Prostate gland (tissue), 2 donors: Measurements from ENCODE around the gene LPA. TPM values are rescaled to one million over a fixed set of nuclear protein-coding genes. Genes with fewer than 3 reads are reported as not detected.
A peak's percentile ranks its signal among the peaks of the same experiment; 100 is the strongest.

Source experiments
- DNase-seq: peaks from one replicate; pipeline ENCODE4 v3.0.0-alpha.2; 2019; ENCODE audit warnings: low spot score
- H3K27ac ChIP-seq, 2 donors: fragments of 200-600 bp; sonication (generic); 2 replicates each; pipeline ENCODE4 v1.5.1; 2017 to 2019
- H3K27me3 ChIP-seq: fragments of 200-600 bp; sonication (generic); replicated peaks from 2 replicates; pipeline ENCODE4 v1.5.1; 2019; ENCODE audit not compliant: insufficient read depth
- H3K36me3 ChIP-seq, 2 donors: fragments of 200-600 bp; sonication (generic); 1 replicate in 1 of 2; 2 replicates in 1 of 2; pipeline versions ENCODE4 v1.5.1 to v1.8.1; 2017 to 2019
- H3K4me1 ChIP-seq: fragments of 200-600 bp; sonication (generic); replicated peaks from 2 replicates; pipeline ENCODE4 v1.5.1; 2019
- H3K4me3 ChIP-seq, 2 donors: fragments of 200-600 bp; sonication (generic); 2 replicates each; pipeline ENCODE4 v1.5.1; 2017 to 2019
- H3K9me3 ChIP-seq: fragments of 200-600 bp; sonication (generic); 2 replicates; pipeline ENCODE4 v1.5.1; 2017
- CTCF ChIP-seq, 4 experiments: fragments of 200-600 bp in 2 of 4; fragments of 450-650 bp in 2 of 4; sonication (generic) in 2 of 4; IDR thresholded peaks; 1 replicate in 3 of 4; 2 replicates in 1 of 4; pipeline ENCODE4 v1.5.1; 2016 to 2019; ENCODE audit warnings: antibody characterized with exemption in 4 of 4, mild to moderate bottlenecking in 2 of 4, moderate library complexity in 2 of 4
- POLR2A ChIP-seq: fragments of 450-650 bp; IDR thresholded peaks from one replicate; pipeline ENCODE4 v1.6.1; 2016; ENCODE audit warnings: antibody characterized with exemption, mild to moderate bottlenecking
- POLR2AphosphoS5 ChIP-seq: sonication (generic); formaldehyde crosslinking; IDR thresholded peaks from one replicate; pipeline ENCODE4 v1.6.1; 2017; ENCODE audit warnings: antibody characterized with exemption
- WGBS: methylation state at CpG from one replicate; pipeline ENCODE4 v1.1.5; 2018; 5-methylcytosine and 5-hydroxymethylcytosine counted together
- intact Hi-C: fragments of 100-400 bp; cut with DNase I; formaldehyde crosslinking; loops from one replicate; pipeline ENCODE4 v1.14.2; 2022
- total RNA-seq, 2 donors: library from RNA; depleted of rRNA; stranded (reverse); fragments of >200 nt; gene quantifications; one replicate each; pipeline ENCODE4 v1.1.0, GENCODE V29; 2016

LPA gene
- total RNA-seq, 2 donors from 2014 or later: 0.09 to 0.85 TPM

- Histone ChIP-seq H3K36me3 (no peaks in the 10 kb centered on the region), H3K27me3 (no peaks in the 10 kb centered on the region), H3K27ac (peak overlapping the region; percentile 81 to 85), H3K4me3 (peak overlapping the region; percentile 66 to 69), H3K9me3 (no peaks in the 10 kb centered on the region), H3K4me1 (no peaks in the 10 kb centered on the region)
- intact Hi-C loops: no loop called here
- no peak for DNase-seq
- no peak for TF ChIP-seq POLR2A
- peak in 2 of 4 experiments; percentile 83 to 97 for TF ChIP-seq CTCF (IDR thresholded peaks at IDR 0.05)
- WGBS: 19% methylated on average over 8 of the region's 8 CpGs
Measured at GRCh38 chr6:160519603-160520042, 144.5 kb downstream of the LPA start.

GRCh38 chr6:160519133-160519532, 144.9 kb downstream of the LPA start:
- H3K4me1 ChIP-seq: no peaks in the 10 kb centered on the region
- WGBS: 72% methylated on average over 4 of the region's 4 CpGs

GRCh38 chr6:160513836-160514235, 150.2 kb downstream of the LPA start:
- WGBS: 79% methylated on average over 3 of the region's 3 CpGs
- intact Hi-C loops: no loop called here
- H3K4me3 ChIP-seq: no peak overlapping the region
- no peaks in the 10 kb centered on the region for H3K9me3 ChIP-seq
- H3K4me1 ChIP-seq: no peaks in the 10 kb centered on the region
- TF ChIP-seq POLR2A: no peak
- no peak for TF ChIP-seq CTCF (IDR thresholded peaks at IDR 0.05)
- no peak for TF ChIP-seq POLR2AphosphoS5
- no peaks in the 10 kb centered on the region for H3K27me3 ChIP-seq
- H3K27ac ChIP-seq: no peak overlapping the region
- no peaks in the 10 kb centered on the region for H3K36me3 ChIP-seq
- no peak for DNase-seq

More at GRCh38 chr6:160519133-160519532, 144.9 kb downstream of the LPA start:
- H3K27me3 ChIP-seq: no peaks in the 10 kb centered on the region
- no peaks in the 10 kb centered on the region for H3K36me3 ChIP-seq
- no peak for DNase-seq
- H3K4me3 ChIP-seq: no peak overlapping the region
- intact Hi-C loops: no loop called here
- no peaks in the 10 kb centered on the region for H3K9me3 ChIP-seq
- no peak overlapping the region for H3K27ac ChIP-seq
- no peak for TF ChIP-seq CTCF (IDR thresholded peaks at IDR 0.05)
- no peak for TF ChIP-seq POLR2AphosphoS5
- TF ChIP-seq POLR2A: no peak

- WGBS: 77% methylated on average over 4 of the region's 4 CpGs
- H3K4me1 ChIP-seq: no peaks in the 10 kb centered on the region
- no peaks in the 10 kb centered on the region for H3K9me3 ChIP-seq
- no peak overlapping the region for H3K27ac ChIP-seq
- no peaks in the 10 kb centered on the region for H3K27me3 ChIP-seq
- intact Hi-C loops: no loop called here
- no peak for DNase-seq
- TF ChIP-seq POLR2AphosphoS5 (no peak), POLR2A (no peak), CTCF (IDR thresholded peaks at IDR 0.05) (no peak)
- H3K4me3 ChIP-seq: no peak overlapping the region
- no peaks in the 10 kb centered on the region for H3K36me3 ChIP-seq
Measured at GRCh38 chr6:160510976-160511617, 153.0 kb downstream of the LPA start.

- 69% methylated on average over 2 of the region's 2 CpGs for WGBS
- no peak for TF ChIP-seq POLR2AphosphoS5
- Histone ChIP-seq H3K4me3 (no peak overlapping the region), H3K27me3 (no peaks in the 10 kb centered on the region), H3K27ac (no peak overlapping the region), H3K9me3 (no peaks in the 10 kb centered on the region), H3K4me1 (no peaks in the 10 kb centered on the region), H3K36me3 (no peaks in the 10 kb centered on the region)
- DNase-seq: no peak
- intact Hi-C loops: no loop called here
Measured at GRCh38 chr6:160510199-160510598, 153.9 kb downstream of the LPA start.
